GM20000 (cell line): Measurements from ENCODE around the gene SNRPE.
"Not testable (repeated sequence)": the region's sequence is repeated elsewhere in the genome, so short reads cannot be mapped to it uniquely, and the experiment has no call there.

Source experiments
- DNase-seq: peaks from one replicate; pipeline ENCODE4 v3.0.0; 2012; ENCODE audit warnings: low spot score
- TF ChIP-seq, protein P1 (sequence below): IDR thresholded peaks from 2 replicates; pipeline ENCODE4 v1.5.1; 2012; ENCODE audit warnings: mild to moderate bottlenecking, control low read depth; ENCODE audit errors: extremely low read depth, missing control alignments

SNRPE gene

GRCh38 chr1:203835476-203835875 lies 25.9 kb upstream of the SNRPE start:
- TF ChIP-seq, protein P1, sequence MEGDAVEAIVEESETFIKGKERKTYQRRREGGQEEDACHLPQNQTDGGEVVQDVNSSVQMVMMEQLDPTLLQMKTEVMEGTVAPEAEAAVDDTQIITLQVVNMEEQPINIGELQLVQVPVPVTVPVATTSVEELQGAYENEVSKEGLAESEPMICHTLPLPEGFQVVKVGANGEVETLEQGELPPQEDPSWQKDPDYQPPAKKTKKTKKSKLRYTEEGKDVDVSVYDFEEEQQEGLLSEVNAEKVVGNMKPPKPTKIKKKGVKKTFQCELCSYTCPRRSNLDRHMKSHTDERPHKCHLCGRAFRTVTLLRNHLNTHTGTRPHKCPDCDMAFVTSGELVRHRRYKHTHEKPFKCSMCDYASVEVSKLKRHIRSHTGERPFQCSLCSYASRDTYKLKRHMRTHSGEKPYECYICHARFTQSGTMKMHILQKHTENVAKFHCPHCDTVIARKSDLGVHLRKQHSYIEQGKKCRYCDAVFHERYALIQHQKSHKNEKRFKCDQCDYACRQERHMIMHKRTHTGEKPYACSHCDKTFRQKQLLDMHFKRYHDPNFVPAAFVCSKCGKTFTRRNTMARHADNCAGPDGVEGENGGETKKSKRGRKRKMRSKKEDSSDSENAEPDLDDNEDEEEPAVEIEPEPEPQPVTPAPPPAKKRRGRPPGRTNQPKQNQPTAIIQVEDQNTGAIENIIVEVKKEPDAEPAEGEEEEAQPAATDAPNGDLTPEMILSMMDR, result no peak
- no peak for DNase-seq

GRCh38 chr1:203839081-203839480 lies 22.3 kb upstream of the SNRPE start:
- TF ChIP-seq, protein P1, result no peak
- no peak for DNase-seq

DNA sequence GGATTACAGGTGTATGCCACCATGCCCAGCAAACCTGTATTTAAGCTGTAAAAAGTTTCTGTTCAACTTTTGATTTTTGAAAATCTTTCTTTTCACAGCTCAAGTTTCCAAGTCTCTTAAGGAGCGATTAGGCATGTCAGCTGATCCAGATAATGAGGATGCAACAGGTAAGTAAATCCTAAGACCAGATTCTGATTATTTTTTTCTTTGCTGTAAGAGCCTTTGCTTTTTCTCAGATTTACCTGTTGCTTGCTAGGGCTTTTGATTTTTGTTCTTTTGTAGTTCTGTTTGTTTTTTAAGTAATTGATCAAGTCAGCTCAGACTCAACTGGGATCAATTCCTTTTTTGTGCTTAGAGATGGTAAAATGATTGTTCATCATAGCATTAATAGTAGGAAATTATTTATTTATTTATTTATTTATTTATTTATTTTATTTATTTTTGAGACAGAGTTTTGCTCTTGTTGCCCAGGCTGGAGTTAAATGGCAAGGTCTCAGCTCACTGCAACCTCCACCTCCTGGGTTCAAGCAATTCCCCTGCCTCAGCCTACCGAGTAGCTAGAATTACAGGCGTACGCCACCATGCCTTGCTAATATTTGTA lies 21.1 kb upstream of the SNRPE start:
- TF ChIP-seq, protein P1, result no peak
- DNase-seq, result no peak

GRCh38 chr1:203842559-203842876 lies 18.9 kb upstream of the SNRPE start:
- TF ChIP-seq, protein P1, result no peak
- DNase-seq, result no peak

- no peak for DNase-seq
- TF ChIP-seq, protein P1, result no peak
These were observed 18.0 kb upstream of the SNRPE start for GRCh38 chr1:203843435-203843834.

GRCh38 chr1:203853112-203853511 lies 8.3 kb upstream of the SNRPE start:
- DNase-seq, result not testable (repeated sequence)

DNA sequence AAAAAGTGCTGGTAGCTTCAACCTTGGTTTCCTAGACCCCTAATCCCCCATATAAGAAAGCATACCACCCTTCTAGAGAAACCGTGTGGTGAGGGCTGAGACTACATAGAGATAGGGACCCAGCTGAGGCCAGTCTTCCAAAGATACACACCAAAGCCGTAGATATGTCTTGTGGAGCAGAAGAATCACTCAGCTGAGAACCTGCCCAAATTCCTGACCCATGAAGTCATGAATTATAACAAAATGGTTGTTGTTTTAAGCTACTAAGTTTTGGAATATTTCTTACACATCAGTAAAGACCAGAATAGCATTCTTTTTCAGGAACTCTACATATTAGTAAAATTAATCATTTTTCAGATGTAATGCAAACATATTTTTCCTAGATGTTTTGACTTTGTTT lies 3.3 kb upstream of the SNRPE start:
- DNase-seq, result no peak

GRCh38 chr1:203858975-203859374 lies 2.4 kb upstream of the SNRPE start:
- TF ChIP-seq, protein P1, result no peak
- no peak for DNase-seq

More for the DNA sequence above, 3.3 kb upstream of the SNRPE start:
- TF ChIP-seq, protein P1, result no peak
